HL-60 (cell line): ENCODE data around the gene STEAP1B.
"Not testable (repeated sequence)": the region's sequence is repeated elsewhere in the genome, so short reads cannot be mapped to it uniquely, and the experiment has no call there.

Experiments
- DNase-seq, 2 experiments: peaks; one replicate each; pipeline ENCODE4 v3.0.0-alpha.2; 2010 to 2020; ENCODE audit warnings: low read depth in 1 of 2, low spot score in 1 of 2
- H3K27ac ChIP-seq: fragments of 250-450 bp; sonication (Bioruptor Pico); replicated peaks from 2 replicates; pipeline ENCODE4 v1.5.1; 2020; ENCODE audit warnings: mild to moderate bottlenecking, moderate library complexity
- H3K27me3 ChIP-seq: fragments of 250-450 bp; sonication (Bioruptor Pico); 2 replicates; pipeline ENCODE4 v1.5.1; 2021; ENCODE audit warnings: mild to moderate bottlenecking, moderate library complexity; ENCODE audit not compliant: insufficient read depth, poor library complexity, severe bottlenecking
- H3K4me3 ChIP-seq: replicated peaks from 2 replicates; pipeline ENCODE4 v1.5.1; 2011; ENCODE audit warnings: mild to moderate bottlenecking, control low read depth, low read length; ENCODE audit not compliant: insufficient read depth
- GABPA ChIP-seq: IDR thresholded peaks from 2 replicates; pipeline ENCODE4 v1.6.1; 2012; ENCODE audit warnings: low read depth
- POLR2AphosphoS5 ChIP-seq: IDR thresholded peaks from 2 replicates; pipeline ENCODE4 v1.6.1; 2012; ENCODE audit warnings: low read depth
- SPI1 ChIP-seq: IDR thresholded peaks from 2 replicates; pipeline ENCODE4 v1.6.1; 2012; ENCODE audit warnings: low read depth, mild to moderate bottlenecking, borderline replicate concordance
- TF ChIP-seq, protein P1 (sequence below): IDR thresholded peaks from 2 replicates; pipeline ENCODE4 v1.6.1; 2012; ENCODE audit warnings: low read depth; ENCODE audit not compliant: insufficient replicate concordance
- TF ChIP-seq, protein P2 (sequence below): IDR thresholded peaks from one replicate; pipeline ENCODE4 v1.5.1; 2011; ENCODE audit warnings: low read length, control low read depth, inconsistent platforms; ENCODE audit not compliant: insufficient read depth

The STEAP1B gene

DNA sequence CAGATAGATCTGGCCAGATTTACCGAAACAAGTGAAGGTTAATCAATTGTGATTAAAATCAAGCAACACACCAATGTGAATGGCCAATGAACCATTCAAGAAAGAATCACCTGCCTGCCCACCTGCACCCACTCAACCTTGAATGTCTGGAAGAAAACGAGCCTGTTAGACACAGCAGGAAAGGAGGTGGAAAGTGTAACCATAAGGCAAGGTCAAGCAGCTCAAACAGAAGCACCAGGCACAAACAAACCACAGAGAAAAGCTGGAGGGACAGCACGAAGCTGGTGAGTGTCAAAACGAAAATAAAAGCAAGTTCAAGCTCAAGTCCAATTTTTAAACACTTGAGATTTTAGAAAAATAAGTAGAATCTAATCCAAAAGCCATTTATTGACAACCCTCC lies 64.9 kb downstream of the STEAP1B start:
- no peak for DNase-seq
- Histone ChIP-seq H3K4me3 (no peak overlapping the region), H3K27ac (no peak overlapping the region), H3K27me3 (no peaks in the 10 kb centered on the region)
- TF ChIP-seq GABPA = no peak
- no peak for TF ChIP-seq SPI1
- TF ChIP-seq POLR2AphosphoS5 = no peak
- TF ChIP-seq, protein P1, sequence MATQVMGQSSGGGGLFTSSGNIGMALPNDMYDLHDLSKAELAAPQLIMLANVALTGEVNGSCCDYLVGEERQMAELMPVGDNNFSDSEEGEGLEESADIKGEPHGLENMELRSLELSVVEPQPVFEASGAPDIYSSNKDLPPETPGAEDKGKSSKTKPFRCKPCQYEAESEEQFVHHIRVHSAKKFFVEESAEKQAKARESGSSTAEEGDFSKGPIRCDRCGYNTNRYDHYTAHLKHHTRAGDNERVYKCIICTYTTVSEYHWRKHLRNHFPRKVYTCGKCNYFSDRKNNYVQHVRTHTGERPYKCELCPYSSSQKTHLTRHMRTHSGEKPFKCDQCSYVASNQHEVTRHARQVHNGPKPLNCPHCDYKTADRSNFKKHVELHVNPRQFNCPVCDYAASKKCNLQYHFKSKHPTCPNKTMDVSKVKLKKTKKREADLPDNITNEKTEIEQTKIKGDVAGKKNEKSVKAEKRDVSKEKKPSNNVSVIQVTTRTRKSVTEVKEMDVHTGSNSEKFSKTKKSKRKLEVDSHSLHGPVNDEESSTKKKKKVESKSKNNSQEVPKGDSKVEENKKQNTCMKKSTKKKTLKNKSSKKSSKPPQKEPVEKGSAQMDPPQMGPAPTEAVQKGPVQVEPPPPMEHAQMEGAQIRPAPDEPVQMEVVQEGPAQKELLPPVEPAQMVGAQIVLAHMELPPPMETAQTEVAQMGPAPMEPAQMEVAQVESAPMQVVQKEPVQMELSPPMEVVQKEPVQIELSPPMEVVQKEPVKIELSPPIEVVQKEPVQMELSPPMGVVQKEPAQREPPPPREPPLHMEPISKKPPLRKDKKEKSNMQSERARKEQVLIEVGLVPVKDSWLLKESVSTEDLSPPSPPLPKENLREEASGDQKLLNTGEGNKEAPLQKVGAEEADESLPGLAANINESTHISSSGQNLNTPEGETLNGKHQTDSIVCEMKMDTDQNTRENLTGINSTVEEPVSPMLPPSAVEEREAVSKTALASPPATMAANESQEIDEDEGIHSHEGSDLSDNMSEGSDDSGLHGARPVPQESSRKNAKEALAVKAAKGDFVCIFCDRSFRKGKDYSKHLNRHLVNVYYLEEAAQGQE = no peak
- TF ChIP-seq, protein P2, sequence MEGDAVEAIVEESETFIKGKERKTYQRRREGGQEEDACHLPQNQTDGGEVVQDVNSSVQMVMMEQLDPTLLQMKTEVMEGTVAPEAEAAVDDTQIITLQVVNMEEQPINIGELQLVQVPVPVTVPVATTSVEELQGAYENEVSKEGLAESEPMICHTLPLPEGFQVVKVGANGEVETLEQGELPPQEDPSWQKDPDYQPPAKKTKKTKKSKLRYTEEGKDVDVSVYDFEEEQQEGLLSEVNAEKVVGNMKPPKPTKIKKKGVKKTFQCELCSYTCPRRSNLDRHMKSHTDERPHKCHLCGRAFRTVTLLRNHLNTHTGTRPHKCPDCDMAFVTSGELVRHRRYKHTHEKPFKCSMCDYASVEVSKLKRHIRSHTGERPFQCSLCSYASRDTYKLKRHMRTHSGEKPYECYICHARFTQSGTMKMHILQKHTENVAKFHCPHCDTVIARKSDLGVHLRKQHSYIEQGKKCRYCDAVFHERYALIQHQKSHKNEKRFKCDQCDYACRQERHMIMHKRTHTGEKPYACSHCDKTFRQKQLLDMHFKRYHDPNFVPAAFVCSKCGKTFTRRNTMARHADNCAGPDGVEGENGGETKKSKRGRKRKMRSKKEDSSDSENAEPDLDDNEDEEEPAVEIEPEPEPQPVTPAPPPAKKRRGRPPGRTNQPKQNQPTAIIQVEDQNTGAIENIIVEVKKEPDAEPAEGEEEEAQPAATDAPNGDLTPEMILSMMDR = no peak

DNA sequence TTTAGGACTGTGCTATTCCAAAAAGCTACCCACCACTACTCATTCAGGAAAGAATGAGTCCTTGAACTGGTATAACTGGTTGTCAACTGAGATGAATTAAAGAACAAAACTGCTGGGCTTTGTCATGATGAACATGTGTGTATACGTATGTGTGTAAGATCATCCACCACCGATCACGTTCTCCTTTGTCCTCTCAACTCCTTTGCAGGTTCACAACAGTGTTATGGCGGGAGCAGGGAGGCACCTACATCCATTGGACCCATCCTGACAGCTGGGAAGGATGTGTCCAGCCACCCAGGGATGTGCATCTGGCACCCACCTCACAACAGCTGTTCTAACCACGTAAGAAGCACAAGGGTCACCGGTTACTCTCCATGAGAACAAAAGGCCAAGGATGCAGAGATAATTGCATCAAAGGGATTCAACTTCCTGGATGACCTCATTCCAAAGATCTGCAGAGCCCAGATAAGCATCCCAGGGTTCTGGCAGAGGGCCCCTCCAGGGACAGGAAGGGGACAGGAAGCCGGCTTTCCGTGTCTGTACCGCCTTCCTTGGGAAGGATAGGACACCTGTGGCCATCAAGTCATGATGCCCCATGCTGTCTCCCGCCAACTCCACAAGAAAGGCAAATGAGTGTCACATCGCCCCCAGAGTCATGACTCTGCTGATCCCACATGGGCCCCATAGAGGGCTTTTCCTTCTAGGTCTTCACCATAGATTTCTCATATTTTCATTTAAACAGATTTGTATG lies 66.1 kb downstream of the STEAP1B start:
- TF ChIP-seq, protein P1 = no peak
- Histone ChIP-seq H3K27ac (no peak overlapping the region), H3K4me3 (no peak overlapping the region), H3K27me3 (no peaks in the 10 kb centered on the region)
- DNase-seq = no peak

DNA sequence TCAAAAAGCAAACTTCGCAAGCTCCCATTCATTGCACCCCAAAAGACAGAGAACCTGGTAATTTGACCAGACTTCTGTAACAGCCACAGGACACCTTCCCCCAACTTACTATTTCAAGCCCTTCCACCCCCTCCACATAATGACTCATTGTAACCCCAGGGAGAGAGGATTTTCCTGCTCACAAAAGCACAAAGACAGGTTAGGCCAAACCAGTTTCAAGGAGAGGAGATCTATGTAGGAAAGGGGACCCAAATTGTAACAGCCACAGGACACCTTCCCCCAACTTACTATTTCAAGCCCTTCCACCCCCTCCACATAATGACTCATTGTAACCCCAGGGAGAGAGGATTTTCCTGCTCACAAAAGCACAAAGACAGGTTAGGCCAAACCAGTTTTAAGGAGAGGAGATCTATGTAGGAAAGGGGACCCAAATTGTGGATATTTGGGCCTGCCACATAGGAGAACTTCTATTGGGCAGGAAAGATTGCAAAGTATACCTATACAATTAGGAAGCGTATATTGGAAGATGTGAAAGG lies 66.8 kb downstream of the STEAP1B start:
- not testable (repeated sequence) for DNase-seq, H3K27ac ChIP-seq, H3K27me3 ChIP-seq, H3K4me3 ChIP-seq

DNA sequence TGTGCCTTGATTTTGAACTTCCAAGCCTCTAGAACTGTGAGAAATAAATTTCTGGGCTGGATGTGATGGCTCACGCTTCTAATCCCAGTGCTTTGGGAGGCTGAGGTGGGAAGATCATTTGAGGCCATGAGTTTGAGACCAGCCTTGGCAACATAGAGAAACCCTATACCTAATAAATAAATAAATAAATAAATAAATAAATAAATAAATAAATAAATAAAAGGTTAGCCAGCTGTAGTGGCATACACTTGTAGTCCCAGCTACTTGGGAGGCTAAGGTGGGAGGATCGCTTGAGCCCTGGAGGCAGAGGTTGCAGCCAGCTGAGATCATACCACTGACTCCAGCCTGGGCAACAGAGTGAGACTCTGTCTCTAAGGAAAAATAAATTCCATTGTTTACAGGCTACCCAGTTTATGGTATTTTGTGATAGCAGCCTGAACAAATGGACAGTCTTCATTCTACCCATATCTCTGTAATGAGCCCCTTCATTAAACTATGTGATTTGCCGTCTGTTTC lies 67.7 kb downstream of the STEAP1B start:
- TF ChIP-seq SPI1 = no peak
- TF ChIP-seq POLR2AphosphoS5 = no peak
- no peak for TF ChIP-seq GABPA
- TF ChIP-seq, protein P1 = no peak
- TF ChIP-seq, protein P2 = no peak
- Histone ChIP-seq H3K4me3 (no peak overlapping the region), H3K27me3 (no peaks in the 10 kb centered on the region), H3K27ac (no peak overlapping the region)
- DNase-seq = no peak
